GM12878 (cell line): ENCODE measurements around the gene SLC25A45. TPM values are rescaled to one million over a fixed set of nuclear protein-coding genes. Genes with fewer than 3 reads are reported as not detected.

Source experiments
- ATAC-seq: fragments of 200-7000 bp; cut with Tn5 transposase; 3 replicates; pipeline ENCODE4 v1.9.1; 2020; ENCODE audit warnings: mild to moderate bottlenecking, moderate library complexity
- BruUV-seq: library from RNA; stranded (reverse); fragments of 400-500 nt; replicated peaks from 2 replicates; lab custom pipeline; 2021; lab: Mats Ljungman, UMichigan
- CTCF ChIA-PET: fragments of 300-600 bp; sonication (Branson Sonifier 250); formaldehyde crosslinking; extraction: SDS; loops from one replicate; lab custom pipeline; 2021; ENCODE audit warnings: inconsistent platforms; lab: Yijun Ruan, JAX
- POLR2A ChIA-PET: fragments of 350-600 bp; formaldehyde crosslinking; extraction: SDS; loops from one replicate; lab custom pipeline; 2021; ENCODE audit warnings: inconsistent platforms; lab: Charles Lee
- RAD21 ChIA-PET: fragments of 300-600 bp; sonication (Branson Sonifier 250); formaldehyde crosslinking; loops from one replicate; lab custom pipeline; 2023; ENCODE audit warnings: antibody characterized with exemption; ENCODE audit not compliant: unreplicated experiment; lab: Charles Lee
- SMC1A ChIA-PET: fragments of 300-600 bp; sonication (Branson Sonifier 250); formaldehyde crosslinking; loops from one replicate; lab custom pipeline; 2023; ENCODE audit not compliant: unreplicated experiment, uncharacterized antibody; lab: Charles Lee
- DNase-seq: peaks from one replicate; pipeline ENCODE4 v3.0.0-alpha.2; 2011; ENCODE audit warnings: low read depth, low spot score
- FAIRE-seq: peaks from 3 replicates; lab custom pipeline; 2011; peaks lifted over from hg19 to GRCh38; lab: Jason Lieb, UNC
- H2AFZ ChIP-seq: 2 replicates; pipeline ENCODE4 v1.6.0; 2011; ENCODE audit warnings: low read depth, low read length, control low read depth; ENCODE audit not compliant: control insufficient read depth
- H3K27ac ChIP-seq: 2 replicates; pipeline ENCODE4 v1.5.1; 2011; ENCODE audit warnings: control low read depth; ENCODE audit not compliant: control insufficient read depth, insufficient read depth
- H3K27me3 ChIP-seq, 2 experiments: replicated peaks in 1 of 2; 2 replicates each; pipeline versions ENCODE4 v1.6.0 to v1.6.1; 2011; ENCODE audit warnings: low read length in 1 of 2; ENCODE audit not compliant: control insufficient read depth in 2 of 2, insufficient read depth in 2 of 2
- H3K36me3 ChIP-seq, 2 experiments: 2 replicates each; pipeline ENCODE4 v1.5.1; 2011; ENCODE audit warnings: low read length in 1 of 2; ENCODE audit not compliant: control insufficient read depth in 2 of 2, insufficient read depth in 2 of 2
- H3K4me1 ChIP-seq: 2 replicates; pipeline ENCODE4 v1.6.1; 2011; ENCODE audit warnings: mild to moderate bottlenecking, low read length, moderate library complexity, mixed read lengths; ENCODE audit not compliant: control insufficient read depth, insufficient read depth
- H3K4me2 ChIP-seq: 2 replicates; pipeline ENCODE4 v1.6.0; 2011; ENCODE audit warnings: control low read depth; ENCODE audit not compliant: control insufficient read depth, insufficient read depth
- H3K4me3 ChIP-seq: fragments of 200-600 bp; sonication (generic); 2 replicates; pipeline ENCODE4 v1.5.1; 2016
- H3K79me2 ChIP-seq: 2 replicates; pipeline ENCODE4 v1.6.0; 2011; ENCODE audit warnings: low read length; ENCODE audit not compliant: control insufficient read depth, insufficient read depth
- H3K9ac ChIP-seq: 2 replicates; pipeline ENCODE4 v1.8.0; 2011; ENCODE audit warnings: low read length, control low read depth, mixed read lengths; ENCODE audit not compliant: control insufficient read depth, insufficient read depth
- H3K9me3 ChIP-seq: replicated peaks from 3 replicates; pipeline ENCODE4 v1.5.1; 2011; ENCODE audit warnings: mild to moderate bottlenecking, low read length; ENCODE audit not compliant: control insufficient read depth, insufficient read depth
- H4K20me1 ChIP-seq: 2 replicates; pipeline ENCODE4 v1.6.0; 2011; ENCODE audit not compliant: control insufficient read depth, insufficient read depth
- PAX5 ChIP-seq: IDR thresholded peaks from 2 replicates; pipeline ENCODE4 v1.6.1; 2011; ENCODE audit warnings: low read depth, low read length, borderline replicate concordance
- POLR2AphosphoS5 ChIP-seq: IDR thresholded peaks from 2 replicates; pipeline ENCODE4 v1.6.1; 2011; ENCODE audit warnings: mild to moderate bottlenecking, low read length, inconsistent platforms
- RB1 ChIP-seq: fragments of 450-650 bp; formaldehyde crosslinking; IDR thresholded peaks from 2 replicates; pipeline ENCODE4 v1.6.1; 2017; ENCODE audit warnings: mild to moderate bottlenecking, borderline replicate concordance
- RCOR1 ChIP-seq: conservative IDR thresholded peaks from 2 replicates; pipeline ENCODE4 v1.6.1; 2012; ENCODE audit warnings: low read depth, low read length, improper control_type of control experiment
- SMARCA5 ChIP-seq: fragments of 450-650 bp; IDR thresholded peaks from 2 replicates; pipeline ENCODE4 v1.6.1; 2017; ENCODE audit warnings: mild to moderate bottlenecking
- SPI1 ChIP-seq: IDR thresholded peaks from 2 replicates; pipeline ENCODE4 v1.6.1; 2011; ENCODE audit warnings: low read depth, mild to moderate bottlenecking, low read length, moderate library complexity, borderline replicate concordance; ENCODE audit not compliant: insufficient read depth
- WRNIP1 ChIP-seq: IDR thresholded peaks from 2 replicates; pipeline ENCODE4 v1.6.1; 2011; ENCODE audit warnings: low read depth, low read length, improper control_type of control experiment, borderline replicate concordance
- YY1 ChIP-seq: IDR thresholded peaks from 2 replicates; pipeline ENCODE4 v1.6.1; 2011; ENCODE audit warnings: low read depth, mild to moderate bottlenecking, low read length
- WGBS: methylation state at CpG from one replicate; pipeline ENCODE4 v1.1.6; 2016; ENCODE audit warnings: low lambda C conversion rate; ENCODE audit not compliant: insufficient replicate concordance, insufficient coverage; ENCODE audit errors: missing lambda C conversion rate; 5-methylcytosine and 5-hydroxymethylcytosine counted together
- in situ Hi-C: fragments of 300-500 bp; cut with MboI; formaldehyde crosslinking; loops from 9 replicates; pipeline ENCODE4 v1.14.3; 2018; ENCODE audit warnings: mixed read lengths
- intact Hi-C: fragments of 100-400 bp; cut with micrococcal nuclease; formaldehyde crosslinking; loops from one replicate; pipeline ENCODE4 v1.14.2; 2022; ENCODE audit not compliant: unreplicated experiment
- polyA plus RNA-seq, 11 experiments: library from polyadenylated mRNA; depleted of rRNA in 4 of 11; unstranded in 6 of 11; stranded (reverse) in 5 of 11; fragments of >200 nt; fragmentation: Nextera tagmentation in 4 of 11; fragmentation: Illumina TruSeq in 1 of 11; extraction: Ambion mirVana in 4 of 11; extraction: Trizol in 1 of 11; gene quantifications; 1 replicate in 1 of 11; 2 replicates in 10 of 11; pipeline versions ENCODE4 v1.2.1 to v1.2.3, GENCODE V29; 2011 to 2016; ENCODE audit warnings: inconsistent platforms in 2 of 11, missing spikeins in 2 of 11, low read depth in 1 of 11
- total RNA-seq, 4 experiments: library from RNA; depleted of rRNA in 3 of 4; stranded (reverse); fragments of >200 nt in 3 of 4; fragmentation: Illumina TruSeq in 1 of 4; extraction: Trizol in 1 of 4; gene quantifications; 2 replicates each; pipeline versions ENCODE4 v1.2.1 to v1.2.3, GENCODE V29; 2013 to 2021
- TF ChIP-seq, protein P1 (sequence below), 3 experiments: IDR thresholded peaks in 2 of 3; conservative IDR thresholded peaks in 1 of 3; 2 replicates each; pipeline ENCODE4 v1.5.1; 2011; ENCODE audit warnings: low read depth in 3 of 3, low read length in 3 of 3, mild to moderate bottlenecking in 3 of 3, control low read depth in 2 of 3, moderate library complexity in 2 of 3, inconsistent platforms in 1 of 3, mixed read lengths in 1 of 3; ENCODE audit not compliant: control insufficient read depth in 2 of 3, insufficient read depth in 1 of 3; ENCODE audit errors: extremely low read depth in 1 of 3
- TF ChIP-seq, protein P2 (sequence below): fragments of 450-650 bp; IDR thresholded peaks from 2 replicates; pipeline ENCODE4 v1.6.1; 2016; ENCODE audit warnings: mild to moderate bottlenecking
- TF ChIP-seq, protein P3 (sequence below): IDR thresholded peaks from 2 replicates; pipeline ENCODE4 v1.6.1; 2011; ENCODE audit warnings: low read depth, low read length, improper control_type of control experiment, borderline replicate concordance
- TF ChIP-seq, protein P4 (sequence below): fragments of 450-650 bp; IDR thresholded peaks from 2 replicates; pipeline ENCODE4 v1.6.1; 2017; ENCODE audit warnings: mild to moderate bottlenecking, moderate library complexity

The SLC25A45 gene
- total and polyA plus RNA-seq, 10 of the 15 experiments (the other 5 are each of a cell fraction or from before 2014, with no cell fraction given) = 4.1 to 35.2 (median 20.3) TPM

- TF ChIP-seq, protein P1, sequence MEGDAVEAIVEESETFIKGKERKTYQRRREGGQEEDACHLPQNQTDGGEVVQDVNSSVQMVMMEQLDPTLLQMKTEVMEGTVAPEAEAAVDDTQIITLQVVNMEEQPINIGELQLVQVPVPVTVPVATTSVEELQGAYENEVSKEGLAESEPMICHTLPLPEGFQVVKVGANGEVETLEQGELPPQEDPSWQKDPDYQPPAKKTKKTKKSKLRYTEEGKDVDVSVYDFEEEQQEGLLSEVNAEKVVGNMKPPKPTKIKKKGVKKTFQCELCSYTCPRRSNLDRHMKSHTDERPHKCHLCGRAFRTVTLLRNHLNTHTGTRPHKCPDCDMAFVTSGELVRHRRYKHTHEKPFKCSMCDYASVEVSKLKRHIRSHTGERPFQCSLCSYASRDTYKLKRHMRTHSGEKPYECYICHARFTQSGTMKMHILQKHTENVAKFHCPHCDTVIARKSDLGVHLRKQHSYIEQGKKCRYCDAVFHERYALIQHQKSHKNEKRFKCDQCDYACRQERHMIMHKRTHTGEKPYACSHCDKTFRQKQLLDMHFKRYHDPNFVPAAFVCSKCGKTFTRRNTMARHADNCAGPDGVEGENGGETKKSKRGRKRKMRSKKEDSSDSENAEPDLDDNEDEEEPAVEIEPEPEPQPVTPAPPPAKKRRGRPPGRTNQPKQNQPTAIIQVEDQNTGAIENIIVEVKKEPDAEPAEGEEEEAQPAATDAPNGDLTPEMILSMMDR (IDR thresholded peaks at IDR 0.05 in 2 of 3, conservative IDR thresholded peaks at IDR 0.05 in 1 of 3; ENCODE audit: control insufficient read depth in 2 of 3, extremely low read depth in 1 of 3, insufficient read depth in 1 of 3, low read depth in 3 of 3, low read length in 3 of 3) = no peak
These were observed 440 bp upstream of the SLC25A45 start (continued) for GRCh38 chr11:65382804-65383368.

GRCh38 chr11:65381716-65382032, 772 bp downstream of the SLC25A45 start:
- POLR2A ChIA-PET = interaction anchor here (0.5 to 0.9 kb wide), 10 partner anchors 9 to 446 kb away, joined by 3 to 8 read pairs (median 6); no protein-coding TSS in a partner anchor
- BruUV-seq = no TSS peak
- TF ChIP-seq YY1 (peak; percentile 17; the same call in 1 of the 2 replicates), SMARCA5 (no peak), SPI1 (peak; percentile 43; the same call in 1 of the 2 replicates), RB1 (peak; percentile 28; the same call in 1 of the 2 replicates), POLR2AphosphoS5 (0 out of 2 replicates have a peak, but pooled peaks have one; percentile 20), PAX5 (no peak), WRNIP1 (no peak), RCOR1 (no peak)
- TF ChIP-seq, protein P2, sequence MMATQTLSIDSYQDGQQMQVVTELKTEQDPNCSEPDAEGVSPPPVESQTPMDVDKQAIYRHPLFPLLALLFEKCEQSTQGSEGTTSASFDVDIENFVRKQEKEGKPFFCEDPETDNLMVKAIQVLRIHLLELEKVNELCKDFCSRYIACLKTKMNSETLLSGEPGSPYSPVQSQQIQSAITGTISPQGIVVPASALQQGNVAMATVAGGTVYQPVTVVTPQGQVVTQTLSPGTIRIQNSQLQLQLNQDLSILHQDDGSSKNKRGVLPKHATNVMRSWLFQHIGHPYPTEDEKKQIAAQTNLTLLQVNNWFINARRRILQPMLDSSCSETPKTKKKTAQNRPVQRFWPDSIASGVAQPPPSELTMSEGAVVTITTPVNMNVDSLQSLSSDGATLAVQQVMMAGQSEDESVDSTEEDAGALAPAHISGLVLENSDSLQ = peak; percentile 62
- TF ChIP-seq, protein P3, sequence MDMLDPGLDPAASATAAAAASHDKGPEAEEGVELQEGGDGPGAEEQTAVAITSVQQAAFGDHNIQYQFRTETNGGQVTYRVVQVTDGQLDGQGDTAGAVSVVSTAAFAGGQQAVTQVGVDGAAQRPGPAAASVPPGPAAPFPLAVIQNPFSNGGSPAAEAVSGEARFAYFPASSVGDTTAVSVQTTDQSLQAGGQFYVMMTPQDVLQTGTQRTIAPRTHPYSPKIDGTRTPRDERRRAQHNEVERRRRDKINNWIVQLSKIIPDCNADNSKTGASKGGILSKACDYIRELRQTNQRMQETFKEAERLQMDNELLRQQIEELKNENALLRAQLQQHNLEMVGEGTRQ = no peak
- TF ChIP-seq, protein P4, sequence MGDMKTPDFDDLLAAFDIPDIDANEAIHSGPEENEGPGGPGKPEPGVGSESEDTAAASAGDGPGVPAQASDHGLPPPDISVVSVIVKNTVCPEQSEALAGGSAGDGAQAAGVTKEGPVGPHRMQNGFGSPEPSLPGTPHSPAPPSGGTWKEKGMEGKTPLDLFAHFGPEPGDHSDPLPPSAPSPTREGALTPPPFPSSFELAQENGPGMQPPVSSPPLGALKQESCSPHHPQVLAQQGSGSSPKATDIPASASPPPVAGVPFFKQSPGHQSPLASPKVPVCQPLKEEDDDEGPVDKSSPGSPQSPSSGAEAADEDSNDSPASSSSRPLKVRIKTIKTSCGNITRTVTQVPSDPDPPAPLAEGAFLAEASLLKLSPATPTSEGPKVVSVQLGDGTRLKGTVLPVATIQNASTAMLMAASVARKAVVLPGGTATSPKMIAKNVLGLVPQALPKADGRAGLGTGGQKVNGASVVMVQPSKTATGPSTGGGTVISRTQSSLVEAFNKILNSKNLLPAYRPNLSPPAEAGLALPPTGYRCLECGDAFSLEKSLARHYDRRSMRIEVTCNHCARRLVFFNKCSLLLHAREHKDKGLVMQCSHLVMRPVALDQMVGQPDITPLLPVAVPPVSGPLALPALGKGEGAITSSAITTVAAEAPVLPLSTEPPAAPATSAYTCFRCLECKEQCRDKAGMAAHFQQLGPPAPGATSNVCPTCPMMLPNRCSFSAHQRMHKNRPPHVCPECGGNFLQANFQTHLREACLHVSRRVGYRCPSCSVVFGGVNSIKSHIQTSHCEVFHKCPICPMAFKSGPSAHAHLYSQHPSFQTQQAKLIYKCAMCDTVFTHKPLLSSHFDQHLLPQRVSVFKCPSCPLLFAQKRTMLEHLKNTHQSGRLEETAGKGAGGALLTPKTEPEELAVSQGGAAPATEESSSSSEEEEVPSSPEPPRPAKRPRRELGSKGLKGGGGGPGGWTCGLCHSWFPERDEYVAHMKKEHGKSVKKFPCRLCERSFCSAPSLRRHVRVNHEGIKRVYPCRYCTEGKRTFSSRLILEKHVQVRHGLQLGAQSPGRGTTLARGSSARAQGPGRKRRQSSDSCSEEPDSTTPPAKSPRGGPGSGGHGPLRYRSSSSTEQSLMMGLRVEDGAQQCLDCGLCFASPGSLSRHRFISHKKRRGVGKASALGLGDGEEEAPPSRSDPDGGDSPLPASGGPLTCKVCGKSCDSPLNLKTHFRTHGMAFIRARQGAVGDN = peak; percentile 28

More at GRCh38 chr11:65381716-65382032, 772 bp downstream of the SLC25A45 start:
- Histone ChIP-seq H3K79me2 (peaks cover 19% of the 10 kb centered on the region), H3K9ac (peak overlapping the region; percentile 98), H3K4me2 (peak overlapping the region; percentile 99), H3K36me3 (peaks cover 0 to 3% of the 10 kb centered on the region in 2 experiments; a peak in 2 of 4 replicates), H3K4me1 (peaks cover 58% of the 10 kb centered on the region), H3K9me3 (no peaks in the 10 kb centered on the region), H3K27me3 (no peaks in the 10 kb centered on the region), H3K27ac (peak overlapping the region; percentile 99), H2AFZ (peak overlapping the region; percentile 67), H3K4me3 (peak overlapping the region; percentile 90), H4K20me1 (no peaks in the 10 kb centered on the region)
- intact Hi-C loops (loop anchor here (2.0 to 5.0 kb wide), 2 partner anchors 35 to 116 kb away; partner anchors contain the start of gene MALAT1), in situ Hi-C loops (no loop called here)
- FAIRE-seq = peak; percentile 86
- RAD21 ChIA-PET = interaction anchor here (0.6 to 3.4 kb wide), 12 partner anchors 15 to 129 kb away, joined by 3 to 23 read pairs (median 3); partner anchors contain the start of gene NEAT1
- WGBS = 2% methylated on average over 6 of the region's 6 CpGs
- DNase-seq = no peak
- ATAC-seq = peak; percentile 29
- SMC1A ChIA-PET = interaction anchor here (1.1 to 4.1 kb wide), 4 partner anchors 34 to 115 kb away, joined by 3 to 20 read pairs (median 8); no protein-coding TSS in a partner anchor
- CTCF ChIA-PET = interaction anchor here (0.6 to 3.1 kb wide), 14 partner anchors 20 to 233 kb away, joined by 3 to 16 read pairs (median 4); partner anchors contain the start of gene MALAT1
